GM04504 (cell line): ENCODE data around the gene ARMH4.

ENCODE experiments used
- DNase-seq: peaks from one replicate; pipeline ENCODE4 v3.0.0-alpha.2; 2012; ENCODE audit warnings: low read depth

ARMH4 gene, protein sequence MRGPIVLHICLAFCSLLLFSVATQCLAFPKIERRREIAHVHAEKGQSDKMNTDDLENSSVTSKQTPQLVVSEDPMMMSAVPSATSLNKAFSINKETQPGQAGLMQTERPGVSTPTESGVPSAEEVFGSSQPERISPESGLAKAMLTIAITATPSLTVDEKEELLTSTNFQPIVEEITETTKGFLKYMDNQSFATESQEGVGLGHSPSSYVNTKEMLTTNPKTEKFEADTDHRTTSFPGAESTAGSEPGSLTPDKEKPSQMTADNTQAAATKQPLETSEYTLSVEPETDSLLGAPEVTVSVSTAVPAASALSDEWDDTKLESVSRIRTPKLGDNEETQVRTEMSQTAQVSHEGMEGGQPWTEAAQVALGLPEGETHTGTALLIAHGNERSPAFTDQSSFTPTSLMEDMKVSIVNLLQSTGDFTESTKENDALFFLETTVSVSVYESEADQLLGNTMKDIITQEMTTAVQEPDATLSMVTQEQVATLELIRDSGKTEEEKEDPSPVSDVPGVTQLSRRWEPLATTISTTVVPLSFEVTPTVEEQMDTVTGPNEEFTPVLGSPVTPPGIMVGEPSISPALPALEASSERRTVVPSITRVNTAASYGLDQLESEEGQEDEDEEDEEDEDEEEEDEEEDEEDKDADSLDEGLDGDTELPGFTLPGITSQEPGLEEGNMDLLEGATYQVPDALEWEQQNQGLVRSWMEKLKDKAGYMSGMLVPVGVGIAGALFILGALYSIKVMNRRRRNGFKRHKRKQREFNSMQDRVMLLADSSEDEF

DNA sequence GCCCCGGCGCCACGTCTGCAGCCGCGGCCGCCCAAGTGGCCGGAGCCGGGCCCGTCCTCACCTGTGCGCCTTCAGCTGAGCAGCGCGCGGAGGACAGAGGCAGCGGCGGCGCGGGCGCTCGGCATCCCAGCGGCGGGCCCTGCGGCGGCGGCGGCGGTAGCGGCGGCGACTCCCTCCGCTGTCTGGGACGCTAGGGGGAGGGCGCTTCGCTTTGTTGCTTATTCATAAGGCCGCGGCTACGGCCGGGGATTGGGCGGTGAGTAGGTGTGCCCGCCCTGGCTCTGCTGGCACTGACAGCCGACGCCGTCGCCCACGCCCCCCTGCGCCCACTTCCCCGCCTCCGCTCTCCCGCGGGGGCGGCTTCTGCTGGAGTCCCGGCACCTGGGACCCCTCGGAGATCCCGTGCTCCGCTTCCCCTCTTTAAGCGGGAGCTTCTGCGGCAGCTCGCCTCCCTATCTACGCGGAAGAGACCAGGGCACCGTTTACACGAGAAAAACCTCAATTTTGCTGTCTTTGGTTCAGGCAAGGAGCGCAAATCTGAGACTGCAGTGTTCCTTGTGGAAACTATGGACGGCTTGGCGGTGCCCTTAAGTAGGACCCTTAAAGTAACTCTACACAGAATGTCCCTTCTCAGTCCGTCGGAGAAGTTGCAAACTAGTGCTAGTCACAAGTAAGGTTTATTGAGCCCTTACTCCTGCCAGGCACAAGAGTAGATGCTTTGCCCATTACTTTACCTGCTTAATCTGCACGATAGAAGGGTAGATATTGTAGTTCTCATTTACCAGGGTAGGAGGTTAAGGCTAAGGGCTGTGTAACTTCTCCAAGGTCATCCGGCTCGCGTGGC lies at the start of gene ARMH4:
TSS of gene ARMH4 (minus strand) at position 200 of the 844 bp plus-strand sequence. CDS start 12,855 bp downstream, outside the sequence.
- DNase-seq = peak; percentile 55

DNA sequence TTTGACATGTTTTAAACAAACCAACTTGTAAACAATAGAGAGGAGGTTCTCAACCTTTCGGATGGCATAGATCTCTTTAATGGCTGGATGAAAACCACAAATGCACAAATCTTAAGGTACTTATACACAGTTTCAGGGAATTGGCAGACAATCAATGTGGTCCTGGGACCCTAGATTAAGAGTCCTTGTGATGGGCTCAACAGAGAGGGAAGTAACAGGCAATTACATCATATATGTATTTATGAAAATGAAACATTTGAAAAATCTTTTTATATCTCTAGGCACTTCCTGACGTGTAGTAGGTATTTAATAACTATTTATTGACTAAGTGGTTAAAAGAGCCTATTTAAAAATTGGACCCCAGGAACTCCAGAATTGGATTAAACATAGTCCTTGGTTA lies 48.8 kb upstream of the ARMH4 start:
- DNase-seq = no peak

DNA sequence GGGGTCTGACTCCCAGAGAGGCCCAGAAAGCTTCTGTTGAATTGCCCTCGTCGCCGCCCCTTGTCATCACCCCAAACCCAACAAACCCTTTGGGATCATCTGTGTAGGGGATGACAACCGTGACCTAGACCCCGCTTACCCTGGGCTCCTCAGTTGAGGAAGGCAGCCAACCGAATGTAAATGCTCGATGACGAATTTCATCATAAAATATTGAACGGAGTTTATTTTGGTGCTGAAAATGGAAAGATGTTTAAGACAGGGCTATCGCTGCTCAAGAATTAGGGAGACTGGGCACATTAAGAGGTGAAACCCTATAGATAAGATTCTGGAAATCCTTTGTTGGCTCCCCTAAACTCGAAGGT lies 48.4 kb upstream of the ARMH4 start:
- no peak for DNase-seq

DNA sequence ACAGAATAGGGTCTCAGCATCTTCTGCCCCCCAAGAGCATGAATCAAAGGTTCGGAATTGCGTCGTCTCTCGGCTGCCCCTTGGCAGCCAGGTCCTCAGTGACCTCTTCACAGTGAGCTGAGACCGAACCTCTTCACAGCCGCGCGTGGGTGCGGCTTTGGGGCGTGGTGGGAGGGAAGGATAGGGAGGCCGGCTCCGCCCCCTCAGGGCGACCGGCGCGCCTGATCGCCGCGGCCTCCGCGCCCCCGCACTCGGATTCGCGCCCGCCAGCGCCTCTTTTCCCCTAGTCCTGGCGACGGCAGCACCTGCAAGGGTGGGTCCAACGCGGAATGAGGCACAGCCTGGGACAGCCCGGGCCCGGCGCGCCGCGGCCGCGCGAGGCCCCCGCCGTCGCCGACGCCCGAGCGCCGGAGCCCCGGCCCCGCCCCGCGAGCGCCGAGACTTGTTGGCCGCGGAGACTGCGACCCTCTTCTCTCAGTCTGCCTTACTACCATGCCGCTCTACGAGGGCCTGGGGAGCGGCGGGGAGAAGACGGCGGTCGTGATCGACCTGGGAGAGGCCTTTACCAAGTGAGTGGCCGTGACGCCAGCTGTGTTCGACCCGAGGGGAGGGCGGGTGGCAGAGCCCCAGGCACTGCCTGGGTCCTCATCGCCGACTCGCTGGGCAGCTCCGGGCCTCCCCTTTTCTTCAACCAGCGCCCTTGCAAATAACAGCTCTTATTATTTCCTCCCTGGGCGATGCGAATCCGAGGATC lies 47.9 kb upstream of the ARMH4 start, which contains the start of gene ACTR10:
TSS of gene ACTR10 (plus strand) at position 424 of the 754 bp plus-strand sequence. CDS start at position 493, 69 bp downstream.
- DNase-seq = peak; percentile 49

DNA sequence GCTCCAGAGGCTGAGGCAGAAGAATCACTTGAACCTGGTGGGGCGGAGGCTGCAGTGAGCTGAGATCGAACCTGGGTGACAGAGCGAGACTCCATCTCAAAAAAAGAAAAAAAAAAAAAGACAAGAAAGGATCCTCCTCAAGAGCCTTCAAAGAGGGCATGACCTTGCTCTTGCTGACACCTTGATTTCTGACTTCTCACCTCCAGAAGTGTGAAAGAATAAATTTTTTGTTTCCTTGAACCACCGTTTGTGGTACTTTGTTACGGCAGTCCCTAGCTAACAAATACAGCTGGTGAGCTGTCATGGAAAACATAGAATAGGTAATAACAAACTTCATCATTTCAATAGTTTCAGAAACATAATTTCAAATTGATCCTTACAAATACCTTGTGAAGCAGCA lies 46.1 kb upstream of the ARMH4 start:
- DNase-seq = no peak

DNA sequence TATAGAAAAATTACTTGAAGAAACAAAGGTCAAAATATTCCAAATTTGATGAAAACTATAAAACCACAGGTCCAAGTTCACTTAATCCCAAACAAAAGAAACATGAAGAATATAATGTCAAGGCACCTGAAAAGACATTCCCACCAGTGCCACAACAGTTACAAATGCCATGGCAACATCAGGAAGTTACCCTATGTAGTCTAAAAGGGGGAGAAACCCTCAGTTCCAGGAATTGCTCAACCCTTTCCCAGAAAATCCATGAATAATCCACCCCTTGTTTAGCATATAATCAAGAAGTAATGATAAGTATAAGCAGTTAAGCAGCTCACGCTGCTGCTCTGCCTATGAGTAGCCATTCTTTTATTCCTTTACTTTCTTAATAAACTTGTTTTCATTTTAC lies 44.2 kb upstream of the ARMH4 start:
- DNase-seq = no peak

DNA sequence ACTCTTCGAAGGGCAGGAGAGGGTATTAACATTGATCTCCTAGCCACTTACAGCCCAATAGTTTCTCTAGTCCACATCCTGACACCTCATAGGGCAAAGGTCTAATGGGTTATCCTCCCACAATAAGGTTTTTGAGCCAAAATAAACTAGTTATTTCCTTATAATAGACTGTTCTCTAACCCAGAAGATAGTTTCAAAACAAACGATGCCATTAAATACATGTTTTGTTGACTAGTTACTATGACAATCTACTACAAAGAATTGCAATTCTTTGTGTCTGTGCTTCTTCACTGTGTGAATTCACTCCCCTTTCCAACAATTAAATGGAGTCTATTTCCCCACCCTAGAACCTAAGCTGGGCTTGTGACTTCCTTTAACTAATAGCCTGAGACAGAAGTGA lies 41.5 kb upstream of the ARMH4 start:
- no peak for DNase-seq

GRCh38 chr14:58191763-58192601 lies 40.0 kb upstream of the ARMH4 start:
- DNase-seq = no peak

DNA sequence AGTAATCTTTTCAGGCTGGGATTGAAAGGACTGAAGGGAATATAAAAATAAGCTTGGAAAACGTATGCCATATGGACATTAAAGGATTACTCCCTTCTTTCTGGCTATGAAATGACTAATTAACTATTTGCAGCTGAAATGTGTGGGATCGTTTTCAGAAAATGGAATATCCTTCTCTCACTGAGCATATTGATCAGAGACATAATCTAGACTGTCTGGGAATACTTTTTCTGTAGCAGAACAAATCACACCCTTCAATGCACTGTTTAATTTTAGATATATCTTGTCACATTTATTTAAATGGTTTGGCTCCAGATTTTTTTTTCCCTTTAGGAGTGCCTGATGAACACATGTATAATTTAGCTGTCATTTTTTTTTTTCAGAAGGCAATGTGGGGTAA lies 37.2 kb upstream of the ARMH4 start:
- no peak for DNase-seq

DNA sequence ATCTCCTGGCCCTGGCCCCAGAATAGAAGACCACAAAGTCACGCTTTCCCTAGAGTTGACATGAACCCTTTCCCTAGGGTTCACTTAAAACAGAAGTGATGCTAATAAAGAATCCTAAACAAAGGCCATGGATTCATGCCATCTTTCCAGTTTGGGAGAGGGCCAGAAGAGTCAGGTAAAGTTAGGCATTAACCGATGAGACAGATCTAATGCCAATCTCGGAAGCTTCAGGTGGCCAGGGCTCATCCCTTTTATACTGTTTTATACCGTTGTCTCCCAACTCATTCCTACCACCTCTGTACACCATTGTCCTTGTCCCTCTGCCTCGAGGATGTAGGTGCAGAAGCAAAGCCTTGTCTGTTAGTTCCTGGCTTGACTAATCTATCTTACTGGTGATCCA lies 25.1 kb upstream of the ARMH4 start:
- no peak for DNase-seq

DNA sequence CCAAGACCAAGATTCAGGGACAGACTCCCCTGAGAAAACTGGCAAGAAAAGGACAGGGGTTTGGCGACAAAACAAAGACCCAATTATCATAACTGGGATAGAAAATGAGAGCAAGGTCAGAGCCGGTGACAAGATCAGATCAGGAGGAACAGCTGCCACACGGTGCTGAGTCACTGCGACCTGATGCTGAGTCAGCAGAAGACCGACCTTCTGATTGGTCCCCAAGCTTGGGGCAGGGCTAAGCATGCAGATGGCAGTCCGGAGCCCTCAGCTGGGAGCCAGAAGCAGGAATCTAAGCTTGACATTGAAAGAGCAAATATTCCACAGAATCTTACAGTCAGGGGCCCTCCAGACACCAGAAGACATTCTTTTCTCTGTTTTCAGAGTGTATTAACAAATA lies 19.1 kb upstream of the ARMH4 start:
- peak; percentile 76 for DNase-seq

DNA sequence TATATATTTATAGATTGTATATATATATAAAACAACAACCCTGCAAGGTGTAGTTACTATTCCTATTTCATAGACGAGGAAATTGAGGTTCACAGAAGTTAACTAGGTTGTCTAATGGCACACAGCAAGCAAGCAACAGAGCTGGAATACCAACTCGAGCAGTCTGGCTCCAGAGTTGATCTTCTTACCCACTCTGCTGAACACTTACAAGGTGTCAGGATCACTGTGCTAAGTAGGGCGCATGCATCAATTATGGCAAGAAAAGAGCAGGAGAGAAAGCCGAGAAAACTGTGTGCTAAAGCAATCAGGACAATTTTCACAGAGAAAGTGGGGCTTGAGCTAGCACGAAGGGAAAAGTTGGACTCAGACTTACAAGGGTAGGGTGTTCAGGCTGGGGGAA lies 15.9 kb upstream of the ARMH4 start:
- no peak for DNase-seq

DNA sequence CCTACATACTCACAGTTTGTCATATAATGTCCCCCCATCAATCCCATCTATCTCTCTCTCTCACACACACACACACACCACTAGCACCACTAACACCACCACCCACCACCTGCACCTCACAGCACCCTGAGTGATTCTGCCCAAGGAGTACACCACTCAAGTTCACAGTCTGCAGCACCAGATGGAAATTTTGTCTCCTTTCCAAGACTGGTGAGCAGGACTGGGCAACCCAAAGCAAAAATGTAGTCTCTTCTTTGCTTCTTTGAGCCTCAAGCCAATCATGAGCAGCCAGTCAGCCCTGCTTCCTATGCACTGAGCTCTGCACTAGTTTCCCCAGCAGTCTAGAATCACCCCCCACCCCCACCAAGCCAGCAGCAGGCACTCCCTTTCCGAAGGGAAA lies 15.0 kb upstream of the ARMH4 start:
- no peak for DNase-seq

DNA sequence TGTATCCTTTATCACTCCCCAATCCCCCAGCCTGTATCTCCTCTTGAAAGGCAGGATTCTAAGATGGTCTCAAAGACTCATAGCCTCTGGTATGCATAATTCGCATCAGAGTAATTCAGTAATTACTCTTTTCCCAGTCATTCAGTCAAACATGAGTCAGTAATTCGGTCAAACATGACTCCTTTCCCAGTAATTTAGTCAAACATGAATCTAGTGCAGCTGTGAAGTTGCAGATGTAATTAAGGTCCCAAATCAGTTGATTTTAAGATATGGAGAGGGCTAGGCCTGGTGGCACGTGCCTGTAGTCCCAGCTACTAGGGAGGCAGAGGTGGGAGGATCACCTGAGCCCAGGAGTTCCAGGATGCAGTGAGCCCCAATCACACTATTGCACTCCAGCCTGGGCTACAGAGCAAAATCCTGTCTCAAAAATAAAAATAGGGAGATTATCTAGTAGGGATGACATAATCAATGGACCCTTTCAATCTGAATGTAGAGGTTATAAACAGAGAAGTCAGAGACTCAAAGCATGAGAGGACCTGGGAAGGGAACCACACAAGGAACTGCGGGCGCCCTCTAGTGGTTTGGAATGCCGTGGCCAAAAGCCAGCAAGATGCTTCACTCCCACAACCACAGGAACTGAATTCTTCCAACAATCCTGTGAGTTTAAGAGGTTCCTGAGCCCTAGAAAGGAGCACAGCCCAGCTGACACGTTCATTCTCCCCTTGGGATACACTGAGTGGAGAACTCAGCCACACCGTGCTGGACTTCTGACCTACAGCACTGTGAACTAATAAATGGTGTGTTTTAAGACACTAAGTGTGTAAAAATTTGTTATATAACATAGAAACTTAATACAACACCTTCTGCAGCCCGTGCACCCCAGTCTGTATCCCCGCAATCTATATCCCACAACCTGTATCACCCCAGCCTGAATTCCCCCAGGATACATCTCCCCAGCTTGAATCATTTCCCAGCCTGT lies 14.3 kb upstream of the ARMH4 start:
- peak; percentile 47 for DNase-seq

DNA sequence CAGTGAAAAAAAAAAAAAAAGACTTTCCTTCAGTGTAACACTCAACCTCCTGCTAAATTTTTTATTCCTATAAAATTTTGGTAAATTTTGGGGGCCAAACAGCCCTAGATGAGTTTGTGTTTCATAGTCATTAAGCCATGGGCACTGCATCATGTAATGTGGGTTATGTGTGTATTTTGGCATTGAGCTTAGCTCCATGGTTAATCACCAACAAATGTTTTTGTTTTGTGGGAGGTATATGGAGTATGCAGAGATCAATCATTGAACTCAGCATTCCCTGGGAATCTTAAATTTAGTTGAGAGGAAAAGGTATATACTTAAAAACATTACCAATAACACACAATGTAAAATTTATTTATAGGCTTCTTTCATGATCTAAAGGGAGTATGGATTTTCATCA lies 8.5 kb upstream of the ARMH4 start:
- DNase-seq = no peak

GRCh38 chr14:58151133-58152013 lies 640 bp downstream of the ARMH4 start:
- DNase-seq = no peak

GRCh38 chr14:58150243-58150805 lies 1.7 kb downstream of the ARMH4 start:
- DNase-seq = no peak

GRCh38 chr14:58149196-58149595 lies 2.8 kb downstream of the ARMH4 start:
- DNase-seq = no peak
